Measurements from ENCODE around the gene C17orf67. TPM values are rescaled to one million over a fixed set of nuclear protein-coding genes. Genes with fewer than 3 reads are reported as not detected.

C17orf67 gene
- total RNA-seq, 4 donors from 2014 or later: 0.24 to 1.2 (median 1.2) TPM

- no peak for TF ChIP-seq POLR2A (IDR thresholded peaks at IDR 0.05)
- no peak for TF ChIP-seq CTCF (IDR thresholded peaks at IDR 0.05)
- intact Hi-C loops (cut with DNase I): no loop called here
- WGBS, 2 donors: 60 to 66% methylated on average over 2 of the region's 2 CpGs
- Histone ChIP-seq H3K4me1 (peaks cover 0 to 8% of the 10 kb centered on the region in 2 donors), H3K9me3 (no peaks in the 10 kb centered on the region), H3K27me3 (no peaks in the 10 kb centered on the region), H3K27ac (no peak overlapping the region), H3K36me3 (no peaks in the 10 kb centered on the region), H3K4me3 (replicated peaks in 1 of 3) (no peak overlapping the region)
- DNase-seq: no peak
Measured at GRCh38 chr17:56756536-56756935, 77.2 kb downstream of the C17orf67 start.

GRCh38 chr17:56755310-56755709 lies 78.4 kb downstream of the C17orf67 start:
- no peak overlapping the region for H3K4me3 ChIP-seq (replicated peaks in 1 of 3)
- no peak for TF ChIP-seq CTCF (IDR thresholded peaks at IDR 0.05)
- TF ChIP-seq POLR2A (IDR thresholded peaks at IDR 0.05): no peak
- WGBS, 2 donors: 63 to 77% methylated on average over 5 of the region's 5 CpGs
- intact Hi-C loops (cut with DNase I): no loop called here
- no peak overlapping the region for H3K27ac ChIP-seq
- no peaks in the 10 kb centered on the region for H3K36me3 ChIP-seq
- H3K9me3 ChIP-seq: no peaks in the 10 kb centered on the region
- no peaks in the 10 kb centered on the region for H3K27me3 ChIP-seq
- no peak for DNase-seq
- peaks cover 0 to 8% of the 10 kb centered on the region in 2 donors for H3K4me1 ChIP-seq

- H3K27ac ChIP-seq: no peak overlapping the region
- no peaks in the 10 kb centered on the region for H3K27me3 ChIP-seq
- 41 to 43% methylated on average over 8 of the region's 8 CpGs for WGBS, 2 donors
- intact Hi-C loops (cut with DNase I): no loop called here
- peaks cover 0 to 8% of the 10 kb centered on the region in 2 donors for H3K4me1 ChIP-seq
- DNase-seq: no peak
- H3K4me3 ChIP-seq (replicated peaks in 1 of 3): no peak overlapping the region
- no peaks in the 10 kb centered on the region for H3K9me3 ChIP-seq
- TF ChIP-seq POLR2A (IDR thresholded peaks at IDR 0.05): no peak
- no peak for TF ChIP-seq CTCF (IDR thresholded peaks at IDR 0.05)
- no peaks in the 10 kb centered on the region for H3K36me3 ChIP-seq
Measured at GRCh38 chr17:56754523-56755208, 79.1 kb downstream of the C17orf67 start.

- no peak for DNase-seq
- Histone ChIP-seq H3K4me3 (replicated peaks in 1 of 3) (no peak overlapping the region), H3K36me3 (no peaks in the 10 kb centered on the region), H3K27ac (no peak overlapping the region), H3K4me1 (peaks cover 0 to 8% of the 10 kb centered on the region in 2 donors), H3K9me3 (no peaks in the 10 kb centered on the region), H3K27me3 (no peaks in the 10 kb centered on the region)
- WGBS, 2 donors: 79 to 81% methylated on average over 4 of the region's 4 CpGs
- intact Hi-C loops (cut with DNase I): no loop called here
- TF ChIP-seq POLR2A (IDR thresholded peaks at IDR 0.05) (no peak), CTCF (IDR thresholded peaks at IDR 0.05) (no peak)
Measured at GRCh38 chr17:56752263-56752836, 81.4 kb downstream of the C17orf67 start.

GRCh38 chr17:56751145-56751738 lies 82.5 kb downstream of the C17orf67 start:
- intact Hi-C loops (cut with DNase I): no loop called here
- DNase-seq: no peak
- 75 to 77% methylated on average over 6 of the region's 6 CpGs for WGBS, 2 donors
- TF ChIP-seq POLR2A (IDR thresholded peaks at IDR 0.05) (no peak), CTCF (IDR thresholded peaks at IDR 0.05) (no peak)
- Histone ChIP-seq H3K4me3 (replicated peaks in 1 of 3) (no peak overlapping the region), H3K4me1 (peaks cover 0 to 8% of the 10 kb centered on the region in 2 donors), H3K9me3 (no peaks in the 10 kb centered on the region), H3K36me3 (no peaks in the 10 kb centered on the region), H3K27me3 (no peaks in the 10 kb centered on the region), H3K27ac (no peak overlapping the region)
